Chondrocyte (in vitro differentiated cells): Measurements from ENCODE around the gene SPNS3. TPM values are rescaled to one million over a fixed set of nuclear protein-coding genes. Genes with fewer than 3 reads are reported as not detected.

ENCODE experiments used
- DNase-seq: peaks from one replicate; pipeline ENCODE4 v3.0.0; 2021; ENCODE audit warnings: mixed read lengths, low spot score
- H3K27ac Mint-ChIP-seq: one replicate; pipeline ENCODE4 v1.8.0; 2021; ENCODE audit warnings: mild to moderate bottlenecking, moderate library complexity, mixed read lengths; ENCODE audit not compliant: unreplicated experiment
- H3K27me3 Mint-ChIP-seq: 2 replicates; pipeline ENCODE4 v1.8.0; 2021; ENCODE audit warnings: low read depth, mixed read lengths
- H3K36me3 Mint-ChIP-seq: 2 replicates; pipeline ENCODE4 v1.8.0; 2021; ENCODE audit warnings: low read depth, mixed read lengths
- H3K4me1 Mint-ChIP-seq: 2 replicates; pipeline ENCODE4 v1.8.0; 2021; ENCODE audit warnings: low read depth, mild to moderate bottlenecking, mixed read lengths
- H3K4me3 Mint-ChIP-seq: one replicate; pipeline ENCODE4 v1.8.0; 2021; ENCODE audit warnings: mild to moderate bottlenecking, moderate library complexity, mixed read lengths; ENCODE audit not compliant: unreplicated experiment
- H3K9me3 Mint-ChIP-seq: 2 replicates; pipeline ENCODE4 v1.8.0; 2021; ENCODE audit warnings: low read depth, mixed read lengths
- CTCF ChIP-seq: fragments of 200-600 bp; sonication (generic); IDR thresholded peaks from 2 replicates; pipeline ENCODE4 v1.5.0; 2021; ENCODE audit warnings: antibody characterized with exemption, mild to moderate bottlenecking, moderate library complexity
- total RNA-seq: library from RNA; stranded (reverse); gene quantifications from 3 replicates; pipeline ENCODE4 v1.2.1, GENCODE V29; 2021

Gene SPNS3
- total RNA-seq, 1 donor from 2014 or later: not detected

GRCh38 chr17:4506892-4507291, 73.2 kb downstream of the SPNS3 start:
- H3K4me3 Mint-ChIP-seq: no peak overlapping the region
- H3K27ac Mint-ChIP-seq: no peak overlapping the region
- no peaks in the 10 kb centered on the region for H3K9me3 Mint-ChIP-seq
- no peak for TF ChIP-seq CTCF
- no peaks in the 10 kb centered on the region for H3K36me3 Mint-ChIP-seq
- H3K4me1 Mint-ChIP-seq: no peaks in the 10 kb centered on the region
- peaks cover 24% of the 10 kb centered on the region for H3K27me3 Mint-ChIP-seq
- DNase-seq: no peak

GRCh38 chr17:4507361-4508111, 73.8 kb downstream of the SPNS3 start:
- Mint-ChIP-seq H3K4me1 (no peaks in the 10 kb centered on the region), H3K4me3 (no peak overlapping the region), H3K36me3 (no peaks in the 10 kb centered on the region), H3K27ac (no peak overlapping the region), H3K9me3 (no peaks in the 10 kb centered on the region), H3K27me3 (peaks cover 21% of the 10 kb centered on the region)
- no peak for DNase-seq
- no peak for TF ChIP-seq CTCF

GRCh38 chr17:4508207-4508606, 74.5 kb downstream of the SPNS3 start:
- Mint-ChIP-seq H3K4me3 (no peak overlapping the region), H3K27me3 (peaks cover 16% of the 10 kb centered on the region), H3K27ac (no peak overlapping the region), H3K36me3 (no peaks in the 10 kb centered on the region), H3K9me3 (no peaks in the 10 kb centered on the region), H3K4me1 (no peaks in the 10 kb centered on the region)
- no peak for TF ChIP-seq CTCF
- DNase-seq: no peak

GRCh38 chr17:4509401-4509800, 75.7 kb downstream of the SPNS3 start:
- no peak for DNase-seq
- Mint-ChIP-seq H3K27me3 (peaks cover 13% of the 10 kb centered on the region), H3K36me3 (no peaks in the 10 kb centered on the region), H3K9me3 (no peaks in the 10 kb centered on the region), H3K4me1 (no peaks in the 10 kb centered on the region), H3K4me3 (no peak overlapping the region), H3K27ac (no peak overlapping the region)
- no peak for TF ChIP-seq CTCF

- Mint-ChIP-seq H3K4me1 (no peaks in the 10 kb centered on the region), H3K9me3 (no peaks in the 10 kb centered on the region), H3K27me3 (peaks cover 9% of the 10 kb centered on the region), H3K36me3 (no peaks in the 10 kb centered on the region), H3K27ac (no peak overlapping the region), H3K4me3 (no peak overlapping the region)
- no peak for DNase-seq
- no peak for TF ChIP-seq CTCF
These were observed 76.3 kb downstream of the SPNS3 start for GRCh38 chr17:4509923-4510617.
